ENCODE results near the gene TMEM106B. TPM values are rescaled to one million over a fixed set of nuclear protein-coding genes. Genes with fewer than 3 reads are reported as not detected.

Gene TMEM106B
- total and polyA plus RNA-seq, 2 of the 8 experiments (the other 6 are each of a cell fraction or from before 2014, with no cell fraction given) = 16.0 to 29.1 TPM

DNA sequence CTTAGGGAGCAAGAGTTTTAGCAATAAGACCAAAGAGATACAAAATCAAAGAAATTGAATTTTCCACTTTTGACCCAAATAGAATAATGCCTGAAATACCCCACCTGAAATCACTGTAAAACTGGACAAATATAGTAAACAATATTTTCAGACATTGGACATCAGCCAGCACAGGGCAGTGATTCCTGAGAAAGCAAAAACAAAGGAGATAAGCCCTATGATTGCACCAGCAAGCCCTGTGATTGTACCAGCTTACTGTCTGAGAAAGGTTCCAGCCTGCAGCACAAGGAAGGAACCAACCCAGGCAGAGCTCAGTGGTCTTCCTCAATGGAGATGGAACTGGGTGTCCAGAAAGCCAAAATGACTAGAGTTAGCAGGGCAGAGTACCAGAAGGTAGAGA is 10.3 kb downstream of the TMEM106B start:
- Histone ChIP-seq H3K4ac (replicated peaks; ENCODE audit: insufficient read length, low read depth, low read length) (no peak overlapping the region), H2BK20ac (ENCODE audit: low read length) (no peak overlapping the region), H2AK5ac (ENCODE audit: low read depth, low read length) (no peak overlapping the region), H3K14ac (ENCODE audit: insufficient read length) (no peak overlapping the region), H3K9me3 (ENCODE audit: insufficient read depth in 2 of 2, low read depth in 1 of 2, low read length in 1 of 2) (no peaks in the 10 kb centered on the region), H3K79me2 (ENCODE audit: control insufficient read depth in 1 of 2, insufficient read depth in 2 of 2, low read length in 2 of 2) (0 out of 4 replicates have a peak, but pooled peaks cover 0 to 2% of the 10 kb centered on the region in 2 experiments), H3K9ac (replicated peaks in 1 of 4; ENCODE audit: extremely low read depth in 1 of 4, low read depth in 3 of 4, low read length in 3 of 4) (no peak overlapping the region), H3K4me1 (replicated peaks in 1 of 4; ENCODE audit: control insufficient read depth in 3 of 4, insufficient read depth in 4 of 4, low read length in 3 of 4) (no peaks in the 10 kb centered on the region), H2BK120ac (replicated peaks; ENCODE audit: low read depth, low read length) (peak overlapping the region; percentile 37), H3K56ac (replicated peaks; ENCODE audit: insufficient read length, low read depth, low read length) (no peak overlapping the region), H4K8ac (ENCODE audit: extremely low read depth, insufficient read depth, low read length) (no peak overlapping the region), H2BK15ac (ENCODE audit: low read length) (no peak overlapping the region), H4K5ac (ENCODE audit: insufficient read length, low read depth, low read length) (peak overlapping the region; percentile 33), H2BK12ac (ENCODE audit: low read depth, low read length) (no peak overlapping the region), H3K18ac (ENCODE audit: extremely low read depth, low read length) (no peak overlapping the region), H3K36me3 (ENCODE audit: control insufficient read depth in 2 of 4, insufficient read depth in 4 of 4, low read length in 3 of 4) (peaks cover 0 to 27% (median 4%) of the 10 kb centered on the region in 4 experiments; a peak in 4 of 8 replicates), H2AFZ (ENCODE audit: low read length) (no peak overlapping the region), H4K20me1 (replicated peaks in 1 of 2; ENCODE audit: control insufficient read depth in 1 of 2, insufficient read depth in 2 of 2, low read length in 2 of 2) (peaks cover 0 to 1% of the 10 kb centered on the region in 2 experiments), H3K4me2 (ENCODE audit: insufficient read depth in 1 of 2, low read depth in 2 of 2, low read length in 2 of 2) (no peak overlapping the region), H3K23ac (ENCODE audit: insufficient read length) (no peak overlapping the region), H3K27me3 (replicated peaks in 1 of 4; ENCODE audit: control insufficient read depth in 3 of 4, extremely low read depth in 1 of 4, insufficient read depth in 3 of 4, low read length in 3 of 4) (no peaks in the 10 kb centered on the region), H2BK5ac (ENCODE audit: low read depth, low read length) (no peak overlapping the region), H4K91ac (replicated peaks; ENCODE audit: insufficient read length, low read length) (no peak overlapping the region), H3K4me3 (ENCODE audit: extremely low read depth in 1 of 4, insufficient read depth in 2 of 4, low read depth in 3 of 4, low read length in 4 of 4) (no peak overlapping the region), H3K79me1 (ENCODE audit: low read depth, low read length) (no peaks in the 10 kb centered on the region), H3K23me2 (ENCODE audit: low read depth, low read length) (no peaks in the 10 kb centered on the region; the same call in 1 of the 2 replicates), H3K27ac (ENCODE audit: low read depth, low read length) (0 out of 2 replicates have a peak overlapping the region, but pooled peaks have one; percentile 50)
- DNase-seq (ENCODE audit: low read depth in 1 of 2, low spot score in 2 of 2) (no peak), FAIRE-seq (no peak)
- ChIA-PET POLR2A (ENCODE audit: partially characterized antibody) (interaction anchor here (1.4 kb wide), 1 partner anchor 10 kb away, joined by 6 read pairs; the partner anchor contains the start of gene TMEM106B), CTCF (ENCODE audit: partially characterized antibody) (interaction anchor here (0.6 kb wide), 1 partner anchor 207 kb away, joined by 3 read pairs; no protein-coding TSS in a partner anchor)
- TF ChIP-seq SP2 (IDR thresholded peaks at IDR 0.05; ENCODE audit: low read length) = no peak
- 0 out of 4 replicates have a peak, but pooled peaks of 1 of the 3 experiments have one; percentile 3 for TF ChIP-seq CTCF (IDR thresholded peaks at IDR 0.05; ENCODE audit: control extremely low read depth in 1 of 3, insufficient read depth in 1 of 3, low read depth in 1 of 3, low read length in 3 of 3)

All from H1 (cell line).